GM18502 (cell line): ENCODE results near the gene TSPAN13.
A peak's percentile ranks its signal among the peaks of the same experiment; 100 is the strongest.
"Not testable (repeated sequence)": the region's sequence is repeated elsewhere in the genome, so short reads cannot be mapped to it uniquely, and the experiment has no call there.

Source experiments
- ATAC-seq: cut with Tn5 transposase; IDR thresholded peaks from one replicate; pipeline ENCODE4 v1.9.1; 2021; ENCODE audit warnings: mild to moderate bottlenecking; ENCODE audit not compliant: unreplicated experiment, poor library complexity

The TSPAN13 gene

DNA sequence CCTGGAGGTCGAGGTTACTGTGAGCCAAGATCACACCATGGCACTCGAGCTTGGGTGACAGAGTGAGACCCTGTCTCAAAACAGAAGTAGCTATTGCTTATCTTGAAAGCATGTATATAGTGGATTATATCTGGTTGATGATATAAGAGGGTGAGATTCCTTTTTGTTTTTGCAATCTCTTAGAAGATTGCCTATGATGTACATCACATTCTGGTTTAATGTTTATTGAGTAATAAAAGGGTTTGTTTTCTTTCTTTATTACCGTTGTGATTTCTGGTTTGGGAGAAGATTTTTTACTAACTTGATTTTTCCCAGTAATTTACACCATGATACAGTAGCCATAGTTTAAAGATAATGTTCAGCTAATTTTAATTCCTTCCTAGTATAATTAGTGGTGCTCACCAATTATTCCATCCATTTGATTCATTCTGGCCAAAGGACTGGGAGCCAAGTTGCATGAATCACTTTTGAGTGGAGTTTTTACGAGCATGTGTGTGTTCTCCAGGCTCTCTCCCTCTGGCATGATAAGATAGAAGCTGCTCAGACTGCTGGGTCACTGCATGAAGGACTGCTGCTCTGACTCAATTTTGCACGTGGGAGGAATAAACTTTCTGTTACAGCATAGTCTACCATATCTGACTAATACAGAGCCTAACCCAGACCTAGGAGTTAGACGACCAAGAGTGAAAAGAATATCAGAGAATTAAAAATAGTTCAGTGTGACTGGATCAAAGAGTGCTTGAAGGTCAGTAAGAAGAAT is 13.5 kb upstream of the TSPAN13 start:
- no peak for ATAC-seq

DNA sequence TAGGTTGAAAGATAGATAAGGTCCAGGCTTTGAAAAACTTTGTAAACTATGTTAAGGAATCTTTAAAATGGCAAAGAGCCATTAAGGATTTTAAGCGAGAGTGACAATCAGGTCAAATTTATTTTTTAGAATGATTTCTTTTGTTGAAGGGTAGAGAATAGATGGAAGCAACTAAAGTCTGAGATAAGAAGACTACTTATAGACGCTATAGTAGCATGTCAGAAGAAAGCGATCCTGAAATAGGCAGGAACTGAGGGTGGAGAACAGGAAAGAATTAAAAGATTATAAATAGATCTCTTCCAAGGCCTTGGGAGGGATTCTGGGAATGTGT is 13.0 kb upstream of the TSPAN13 start:
- no peak for ATAC-seq

DNA sequence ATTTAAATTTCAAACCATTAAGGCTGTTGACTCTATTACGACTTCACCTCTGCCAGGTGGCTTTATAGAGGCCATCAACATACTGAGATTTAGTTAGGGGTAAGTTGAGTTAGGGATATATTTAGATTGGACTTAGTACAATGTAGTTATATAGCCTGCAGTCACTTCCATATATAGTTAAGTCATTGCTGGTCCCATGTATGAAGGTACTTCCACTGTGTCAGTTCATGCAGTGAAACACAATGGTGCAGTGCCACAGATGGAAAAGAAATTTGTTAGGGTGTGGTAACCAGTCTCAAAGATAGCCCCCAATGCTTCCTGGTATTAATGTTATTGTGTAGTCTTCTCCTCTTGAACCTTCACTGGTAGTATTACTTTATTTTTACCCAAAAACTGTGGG is 12.6 kb upstream of the TSPAN13 start:
- ATAC-seq = no peak

DNA sequence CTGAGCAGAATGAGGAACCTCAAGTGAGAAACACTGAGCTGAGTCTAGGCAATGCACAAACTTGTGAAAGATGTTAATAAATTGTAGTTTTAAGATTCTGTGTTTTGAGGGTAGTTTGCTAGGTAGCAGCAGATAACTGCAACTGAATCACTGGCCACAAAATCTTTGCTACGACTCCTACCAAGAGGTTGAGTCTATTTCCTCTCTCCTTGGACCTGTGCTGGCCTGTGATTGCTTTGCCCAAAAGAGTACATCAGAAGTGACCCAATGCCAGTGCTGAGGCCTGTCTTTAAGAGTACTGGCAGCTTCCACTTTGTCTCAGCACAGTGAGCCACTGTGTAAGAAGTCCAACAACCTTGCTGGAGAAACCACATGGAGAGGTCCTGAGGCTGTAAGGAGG is 11.9 kb upstream of the TSPAN13 start:
- no peak for ATAC-seq

DNA sequence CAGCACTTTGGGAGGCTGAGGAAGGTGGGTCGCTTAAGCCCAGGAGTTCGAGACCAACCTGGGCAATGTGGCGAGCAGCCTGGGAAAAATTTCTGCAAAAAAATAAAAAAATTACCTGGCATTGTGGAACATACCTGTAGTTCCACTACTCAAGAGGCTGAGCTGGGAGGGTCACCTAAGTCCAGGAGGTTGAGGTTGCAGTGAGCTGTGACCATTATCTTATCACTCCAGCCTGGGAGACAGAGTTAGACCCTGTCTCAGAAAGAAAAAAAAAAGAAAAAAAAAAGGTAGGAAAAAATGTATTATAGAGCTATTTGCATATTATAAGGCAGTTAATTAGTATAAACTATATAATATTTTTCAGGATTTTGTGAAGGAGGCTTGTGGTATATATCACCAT is 11.0 kb upstream of the TSPAN13 start:
- no peak for ATAC-seq

DNA sequence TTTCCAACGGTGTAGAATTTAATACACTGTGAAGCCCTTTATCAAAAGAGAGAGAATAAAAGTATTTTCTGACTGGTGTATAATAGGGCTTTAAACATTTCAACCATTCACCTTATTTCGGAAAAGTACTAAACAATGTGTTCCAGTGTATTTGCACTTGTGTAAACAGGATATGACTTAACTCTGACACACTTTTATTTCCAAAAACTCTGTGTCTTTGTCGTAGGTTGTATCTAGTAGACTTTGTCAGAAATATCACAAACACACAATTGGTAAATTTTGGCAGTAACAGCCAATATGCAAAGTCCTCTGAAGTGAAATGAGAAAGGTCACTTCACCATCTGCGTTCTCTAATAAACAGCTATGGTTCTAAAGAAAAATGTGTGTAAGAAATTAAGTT is 10.3 kb upstream of the TSPAN13 start:
- no peak for ATAC-seq

DNA sequence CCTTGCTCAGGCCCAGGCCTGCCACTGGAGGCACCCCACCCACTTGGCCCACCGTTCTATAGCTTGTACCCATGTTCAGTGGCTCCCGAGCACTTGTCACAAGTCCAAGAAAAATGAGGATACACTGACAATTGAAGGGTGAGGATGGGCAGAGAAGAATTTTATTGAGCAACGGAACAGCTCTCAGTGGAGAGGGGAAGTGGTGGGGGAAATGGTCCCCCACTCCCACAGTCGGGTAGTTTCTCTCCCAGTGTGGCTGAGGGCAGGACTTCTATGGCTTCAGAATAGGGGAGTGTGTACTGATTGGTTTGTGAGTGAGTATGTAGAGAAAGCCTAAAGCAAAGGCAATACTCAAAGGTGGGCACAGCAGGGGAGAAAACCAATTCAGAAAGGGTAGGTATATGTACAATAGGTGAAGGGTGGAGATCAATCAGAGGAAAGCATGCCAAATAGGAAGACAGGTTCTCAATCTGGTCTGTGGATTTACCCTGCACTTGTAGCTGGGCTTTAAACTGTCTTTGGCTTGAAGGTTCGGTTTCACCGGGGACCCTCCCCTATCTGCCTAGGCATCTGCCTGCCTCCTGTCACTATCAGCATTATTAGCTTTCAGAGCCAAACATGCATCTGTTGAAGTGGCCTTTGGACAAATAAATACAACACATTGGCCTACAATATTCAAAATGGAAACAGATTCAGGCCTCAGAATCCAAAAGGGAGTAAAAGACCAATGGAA is 8.9 kb upstream of the TSPAN13 start:
- ATAC-seq = no peak

DNA sequence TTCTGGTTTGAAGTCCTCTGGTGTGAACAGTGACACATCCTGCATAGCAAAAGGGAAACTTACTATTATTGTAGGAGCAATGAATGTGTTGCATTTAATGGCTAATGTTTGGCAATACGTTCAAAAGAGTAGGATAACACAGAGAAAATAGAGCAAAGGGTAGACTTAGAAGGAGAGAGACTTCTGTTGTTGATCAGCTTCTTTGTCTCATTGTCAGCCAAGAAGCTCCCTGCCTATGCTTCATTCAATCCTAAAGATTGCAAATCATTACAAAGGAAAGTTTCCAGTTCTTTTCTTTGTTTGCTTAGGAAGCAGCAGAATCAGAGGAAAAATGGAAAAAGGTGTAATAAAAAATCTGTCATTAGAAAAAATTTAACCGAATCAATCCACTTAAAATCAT is 7.9 kb upstream of the TSPAN13 start:
- no peak for ATAC-seq

DNA sequence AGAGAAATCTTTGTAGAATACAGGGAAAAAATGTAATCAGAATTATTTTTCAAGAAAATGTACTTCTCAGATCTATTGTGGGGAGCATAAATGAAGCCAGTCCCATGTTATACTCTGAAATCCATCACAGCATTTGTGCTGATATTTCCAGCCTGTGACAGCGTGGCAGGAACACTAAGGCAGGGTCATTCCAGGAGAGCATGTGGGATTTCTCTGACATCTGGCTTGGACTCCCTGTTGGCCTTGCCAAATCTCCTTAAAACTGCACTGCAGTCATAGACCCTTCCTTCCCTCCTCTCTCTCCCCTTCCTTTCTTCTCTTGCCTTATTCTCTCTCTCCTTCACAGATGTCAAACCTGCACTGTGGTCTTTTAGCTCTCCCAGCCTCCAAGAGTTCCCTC is 6.5 kb upstream of the TSPAN13 start:
- ATAC-seq = no peak

DNA sequence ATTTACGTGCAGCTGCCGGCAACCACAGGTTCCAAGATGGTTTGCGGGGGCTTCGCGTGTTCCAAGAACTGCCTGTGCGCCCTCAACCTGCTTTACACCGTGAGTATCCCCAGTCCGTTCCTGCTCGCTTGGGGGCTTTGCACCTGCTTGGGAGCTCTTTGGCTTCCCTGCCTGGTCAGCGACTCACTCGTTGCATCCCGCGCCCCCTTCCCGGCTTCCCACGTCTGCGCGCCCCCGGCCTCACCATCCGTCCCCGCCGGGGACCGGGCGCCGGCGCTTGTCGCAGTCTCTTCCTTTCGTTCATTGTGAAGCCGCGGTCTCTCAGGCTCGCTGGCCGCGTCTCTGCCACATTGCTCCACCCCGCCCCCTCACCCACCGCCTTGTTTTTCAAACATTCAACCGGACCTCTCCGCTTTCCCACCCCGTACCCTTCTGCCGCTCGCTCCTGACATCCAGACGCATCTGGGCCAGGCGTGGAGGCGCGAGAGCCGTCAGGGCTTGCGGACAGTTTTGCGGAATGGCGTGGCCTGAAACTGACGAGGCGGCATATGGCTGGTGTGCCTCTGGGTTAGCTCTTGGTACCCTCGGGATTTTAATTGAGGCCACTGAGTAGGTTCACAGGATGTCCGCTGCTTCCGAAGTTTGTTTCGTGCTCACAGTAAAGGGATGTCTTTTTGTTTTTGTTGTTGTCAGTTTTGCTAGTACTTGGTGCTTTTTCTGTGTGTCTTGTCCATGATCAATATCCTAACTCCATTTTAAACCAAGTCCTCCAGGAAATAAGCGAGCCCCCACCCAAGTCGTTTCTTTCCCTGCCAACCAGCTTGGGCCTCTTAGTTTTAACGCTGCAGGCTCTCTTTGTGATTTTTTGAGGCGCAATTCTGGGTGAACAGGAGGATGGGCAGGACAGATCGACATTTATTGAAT is 639 bp downstream of the TSPAN13 start:
- peak; percentile 21 for ATAC-seq

DNA sequence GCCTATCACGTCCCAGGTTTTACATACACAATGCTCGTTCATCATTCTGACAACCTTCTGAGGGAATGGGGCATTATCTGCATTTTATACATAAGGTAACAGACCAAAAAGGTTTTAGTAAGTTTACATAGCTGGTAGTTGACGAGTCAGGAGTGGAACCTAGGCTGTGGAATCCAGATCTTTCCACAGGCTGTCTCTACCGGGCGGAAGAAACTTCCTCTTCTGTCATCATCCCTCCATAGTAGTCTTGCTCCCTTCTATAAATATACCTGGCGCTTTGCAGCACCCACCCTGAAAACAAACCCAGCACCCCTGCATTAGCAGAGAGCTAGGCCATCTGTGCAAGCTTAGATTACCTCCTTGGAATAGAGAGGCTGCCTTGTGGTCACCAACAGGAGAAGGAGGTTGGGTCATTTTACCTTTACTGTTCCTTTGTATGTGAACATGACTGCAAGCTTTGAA is 1.3 kb downstream of the TSPAN13 start:
- no peak for ATAC-seq

DNA sequence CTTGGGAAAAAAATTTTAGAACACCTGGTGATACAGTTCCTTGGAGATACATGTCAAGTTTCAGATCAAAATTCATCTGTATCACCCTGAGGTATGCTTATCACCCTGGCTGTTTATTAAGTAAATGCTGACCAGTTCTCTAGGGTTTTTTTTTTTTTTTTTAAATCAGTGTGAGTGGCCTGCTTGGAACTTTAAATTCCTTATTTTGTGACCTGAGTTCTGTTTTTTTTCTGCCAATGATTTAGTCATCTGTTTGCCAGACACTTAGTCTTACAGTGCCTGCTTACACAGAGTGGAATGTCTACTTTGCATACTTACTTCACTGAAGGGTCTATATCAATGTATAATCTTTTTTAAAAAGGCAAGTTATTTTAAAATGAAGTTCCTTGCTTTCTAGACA is 1.8 kb downstream of the TSPAN13 start:
- no peak for ATAC-seq

DNA sequence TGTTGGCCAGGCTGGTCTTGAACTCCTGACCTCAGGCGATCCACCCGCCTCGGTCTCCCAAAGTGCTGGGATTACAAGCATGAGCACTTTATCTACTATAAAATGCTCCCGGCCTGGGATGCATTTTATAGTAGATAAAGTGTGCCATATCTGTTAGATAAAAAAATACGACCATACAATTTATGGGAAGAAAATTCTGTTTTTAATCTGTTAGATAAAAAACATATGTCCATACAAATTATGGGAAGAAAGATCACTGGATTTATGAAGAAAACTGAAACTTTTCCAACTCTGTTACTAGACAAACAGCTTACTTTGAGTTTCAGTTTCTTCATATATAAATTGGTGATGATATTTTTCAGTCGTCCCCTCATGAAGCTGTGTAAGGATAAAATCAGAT is 4.5 kb downstream of the TSPAN13 start:
- ATAC-seq = no peak

DNA sequence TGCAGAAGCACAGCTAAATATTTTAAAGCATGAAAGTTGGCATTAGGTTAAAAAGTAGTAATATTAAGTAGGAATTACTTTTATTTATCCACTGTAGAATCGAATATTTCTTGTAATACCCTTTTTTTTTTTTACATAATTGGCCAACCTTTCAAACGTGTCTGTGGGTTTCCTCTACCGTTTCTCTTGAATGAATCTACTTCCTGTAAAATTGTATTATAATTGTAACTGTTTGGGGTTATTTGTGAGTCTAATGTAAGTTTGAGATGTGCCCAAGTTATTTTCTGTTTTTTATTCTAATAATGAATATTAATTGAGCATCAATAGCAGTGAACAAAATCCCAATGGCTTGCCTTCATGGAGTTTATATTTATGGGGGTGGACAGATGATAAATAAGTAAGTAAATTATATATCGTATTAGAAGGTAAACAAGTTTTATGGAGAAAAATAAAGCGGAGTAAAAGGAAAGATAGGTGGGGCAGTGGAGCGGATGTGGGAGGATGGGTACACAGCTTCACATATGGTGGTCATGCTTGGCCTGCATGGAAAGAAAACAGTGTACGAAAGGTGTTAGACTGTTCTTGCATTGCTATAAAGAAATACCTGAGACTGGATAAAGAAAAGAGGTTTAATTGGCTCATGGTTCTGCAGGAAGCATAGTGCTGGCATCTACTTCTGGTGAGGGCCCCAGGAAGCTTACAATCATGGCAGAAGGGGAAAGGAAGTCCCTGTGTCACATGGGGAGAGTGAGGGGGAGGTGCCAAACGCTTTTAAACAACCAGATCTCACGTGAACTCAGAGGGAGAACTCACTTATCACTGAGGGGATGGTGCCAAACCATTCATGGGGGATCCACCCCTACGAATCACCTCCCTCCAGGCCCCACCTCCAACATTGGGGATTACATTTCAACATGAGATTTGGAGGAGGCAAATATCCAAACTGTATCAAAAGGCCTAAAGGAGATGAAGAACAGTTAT is 5.4 kb downstream of the TSPAN13 start:
- no peak for ATAC-seq

DNA sequence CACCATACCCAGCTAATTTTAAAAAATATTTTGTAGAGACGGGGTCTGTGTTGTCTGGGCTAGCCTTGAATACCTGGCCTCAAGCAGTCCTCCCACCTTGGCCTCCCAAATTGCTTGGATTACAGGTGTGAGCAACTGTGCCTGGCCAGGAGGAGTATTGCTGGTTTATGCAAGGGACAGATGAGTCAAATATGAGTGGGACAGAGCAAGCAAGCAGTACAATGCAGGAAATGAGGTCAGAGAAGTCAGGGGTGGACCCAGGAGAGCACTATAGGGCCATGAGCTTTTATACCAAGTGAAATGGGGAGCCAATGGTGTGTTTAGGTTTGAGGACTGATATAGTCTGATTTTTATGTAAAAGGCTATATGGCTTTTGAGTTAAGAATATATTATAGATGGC is 6.3 kb downstream of the TSPAN13 start:
- ATAC-seq = no peak

DNA sequence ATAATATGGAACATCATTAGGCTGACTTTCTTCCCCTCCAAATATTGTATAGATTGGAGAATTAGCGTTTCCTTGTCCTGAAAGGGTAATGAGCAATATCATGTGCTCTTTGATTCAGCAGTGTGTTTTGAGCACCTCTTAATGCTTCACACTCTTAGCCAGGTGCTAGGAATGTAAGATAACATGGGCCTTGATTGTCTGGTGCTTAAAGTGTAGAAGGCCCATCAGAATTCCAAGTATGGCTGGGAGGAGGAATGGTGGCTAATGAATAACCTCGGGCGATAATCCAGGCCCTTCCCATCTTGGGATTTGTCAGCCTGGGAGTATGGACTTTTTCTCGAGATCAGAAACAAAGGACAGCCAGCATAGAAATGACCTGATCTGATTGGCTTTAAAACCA is 8.6 kb downstream of the TSPAN13 start:
- ATAC-seq = no peak

DNA sequence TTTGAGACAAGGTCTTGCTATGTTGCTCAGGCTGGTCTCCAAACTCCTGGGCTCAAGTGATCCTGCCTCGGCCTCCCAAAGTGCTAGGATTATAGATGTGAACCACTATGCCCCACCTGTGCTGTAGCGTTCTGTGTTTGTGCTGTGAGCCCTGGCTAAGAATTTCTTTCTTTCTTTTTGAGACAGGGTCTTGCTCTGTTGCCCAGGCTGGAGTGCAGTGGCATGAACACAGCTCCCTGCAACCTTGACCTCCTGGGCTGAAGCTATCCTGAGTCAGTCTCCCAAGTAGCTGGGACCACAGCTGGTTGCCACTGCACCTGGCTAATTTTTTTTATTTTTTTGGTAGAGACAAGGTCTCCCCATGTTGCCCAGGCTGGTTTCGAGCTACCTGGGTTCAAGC is 11.4 kb downstream of the TSPAN13 start:
- no peak for ATAC-seq

DNA sequence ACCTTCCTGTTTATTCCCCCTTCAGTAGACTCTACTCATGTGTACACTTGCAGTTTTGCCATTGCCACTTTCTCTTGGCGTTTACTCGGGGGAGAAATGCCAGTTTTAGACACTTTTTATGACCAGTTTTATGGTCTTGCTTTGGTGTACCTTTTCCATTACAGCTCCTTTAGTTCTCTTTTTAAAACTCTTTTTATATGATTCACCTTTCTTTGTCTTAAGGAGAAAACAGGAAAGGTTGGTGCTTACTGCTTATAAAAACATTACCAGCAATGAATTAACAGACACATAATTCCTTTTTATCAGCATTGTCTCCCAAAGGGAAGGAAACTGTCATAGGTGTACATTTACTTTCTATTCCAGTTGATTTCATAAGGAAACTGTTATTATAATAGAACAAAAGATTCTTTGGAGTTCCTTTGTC is 11.9 kb downstream of the TSPAN13 start:
- ATAC-seq = no peak

DNA sequence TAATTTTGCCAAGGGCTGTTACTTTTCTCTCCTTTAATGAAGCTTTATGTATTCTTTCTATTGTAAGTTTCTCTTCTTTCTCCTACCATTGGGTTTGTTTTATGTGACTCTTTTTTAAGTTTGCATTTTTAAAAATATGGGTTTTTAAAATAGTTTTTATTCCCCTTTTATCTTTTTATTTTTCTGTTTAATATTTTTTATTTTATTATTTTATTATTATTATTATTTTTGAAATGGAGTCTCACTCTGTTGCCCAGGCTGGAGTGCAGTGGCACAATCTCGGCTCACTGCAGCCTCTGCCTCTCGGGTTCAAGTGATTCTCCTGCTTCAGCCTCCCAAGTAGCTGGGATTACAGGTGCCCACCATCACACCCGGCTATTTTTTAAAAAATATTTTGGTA is 16.4 kb downstream of the TSPAN13 start:
- ATAC-seq = not testable (repeated sequence)
